Thyroid gland (tissue), 4 donors: Measurements from ENCODE around the gene F2RL3.

Experiments
- POLR2A ChIP-seq, 2 donors: fragments of 450-650 bp; IDR thresholded peaks; one replicate each; pipeline ENCODE4 v1.6.1; 2017; ENCODE audit warnings: antibody characterized with exemption in 2 of 2, mild to moderate bottlenecking in 2 of 2, moderate library complexity in 1 of 2
- TF ChIP-seq, protein P1 (sequence below), 6 experiments: fragments of 200-600 bp in 3 of 6; fragments of 450-650 bp in 3 of 6; sonication (generic) in 3 of 6; IDR thresholded peaks; one replicate each; pipeline ENCODE4 v1.5.1; 2016 to 2019; ENCODE audit warnings: antibody characterized with exemption in 6 of 6, mild to moderate bottlenecking in 2 of 6, inconsistent platforms in 1 of 6, moderate library complexity in 1 of 6

DNA sequence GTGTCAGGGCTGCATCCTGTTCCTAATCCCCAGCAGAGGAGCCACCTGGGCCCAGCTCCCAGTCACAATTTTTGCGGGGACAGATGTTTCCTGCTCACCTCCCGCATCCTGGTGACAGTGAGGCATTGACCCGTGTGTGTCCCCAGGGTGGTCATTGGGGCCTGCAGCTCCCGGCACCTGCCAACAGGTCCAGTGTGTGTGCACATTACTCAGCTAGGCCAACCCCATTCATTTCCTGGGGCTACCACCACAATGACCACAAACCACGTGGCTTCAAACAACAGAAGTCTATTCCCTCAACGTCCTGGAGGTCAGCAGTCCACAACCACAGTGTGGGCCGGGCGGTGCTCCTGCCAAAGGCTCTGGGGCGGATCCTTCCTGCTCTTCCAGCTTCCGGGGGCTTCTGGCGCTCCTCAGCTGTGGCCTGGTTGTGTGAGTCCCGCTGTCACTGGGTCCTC is 11.9 kb upstream of the F2RL3 start:
- TF ChIP-seq, protein P1, sequence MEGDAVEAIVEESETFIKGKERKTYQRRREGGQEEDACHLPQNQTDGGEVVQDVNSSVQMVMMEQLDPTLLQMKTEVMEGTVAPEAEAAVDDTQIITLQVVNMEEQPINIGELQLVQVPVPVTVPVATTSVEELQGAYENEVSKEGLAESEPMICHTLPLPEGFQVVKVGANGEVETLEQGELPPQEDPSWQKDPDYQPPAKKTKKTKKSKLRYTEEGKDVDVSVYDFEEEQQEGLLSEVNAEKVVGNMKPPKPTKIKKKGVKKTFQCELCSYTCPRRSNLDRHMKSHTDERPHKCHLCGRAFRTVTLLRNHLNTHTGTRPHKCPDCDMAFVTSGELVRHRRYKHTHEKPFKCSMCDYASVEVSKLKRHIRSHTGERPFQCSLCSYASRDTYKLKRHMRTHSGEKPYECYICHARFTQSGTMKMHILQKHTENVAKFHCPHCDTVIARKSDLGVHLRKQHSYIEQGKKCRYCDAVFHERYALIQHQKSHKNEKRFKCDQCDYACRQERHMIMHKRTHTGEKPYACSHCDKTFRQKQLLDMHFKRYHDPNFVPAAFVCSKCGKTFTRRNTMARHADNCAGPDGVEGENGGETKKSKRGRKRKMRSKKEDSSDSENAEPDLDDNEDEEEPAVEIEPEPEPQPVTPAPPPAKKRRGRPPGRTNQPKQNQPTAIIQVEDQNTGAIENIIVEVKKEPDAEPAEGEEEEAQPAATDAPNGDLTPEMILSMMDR (IDR thresholded peaks at IDR 0.05): no peak
- TF ChIP-seq POLR2A (IDR thresholded peaks at IDR 0.05): no peak
